Thoracic aorta (tissue), 2 donors: ENCODE measurements around the gene BRSK1. TPM values are rescaled to one million over a fixed set of nuclear protein-coding genes. Genes with fewer than 3 reads are reported as not detected.
A peak's percentile ranks its signal among the peaks of the same experiment; 100 is the strongest.

Experiments
- ATAC-seq: fragments of 150-250 bp; one replicate; pipeline ENCODE4 v1.8.0; 2017; ENCODE audit warnings: low read depth; ENCODE audit not compliant: insufficient number of reproducible peaks, low FRiP score
- DNase-seq: peaks from one replicate; pipeline ENCODE4 v3.0.0-alpha.2; 2020; ENCODE audit warnings: low spot score
- H3K27ac ChIP-seq, 2 donors: fragments of 200-600 bp; sonication (generic); 1 replicate in 1 of 2; 2 replicates in 1 of 2; pipeline ENCODE4 v1.5.1; 2016; ENCODE audit warnings: mild to moderate bottlenecking in 2 of 2, moderate library complexity in 2 of 2
- H3K27me3 ChIP-seq: fragments of 200-600 bp; sonication (generic); replicated peaks from 2 replicates; pipeline ENCODE4 v1.6.0; 2016; ENCODE audit warnings: mild to moderate bottlenecking; ENCODE audit not compliant: insufficient read depth
- H3K36me3 ChIP-seq: fragments of 200-600 bp; sonication (generic); one replicate; pipeline ENCODE4 v1.5.1; 2016
- H3K4me1 ChIP-seq, 2 donors: fragments of 200-600 bp; sonication (generic); 1 replicate in 1 of 2; 2 replicates in 1 of 2; pipeline versions ENCODE4 v1.5.1 to v1.6.0; 2016; ENCODE audit warnings: low read depth in 2 of 2, mild to moderate bottlenecking in 1 of 2; ENCODE audit not compliant: control insufficient read depth in 1 of 2
- H3K4me3 ChIP-seq: fragments of 200-600 bp; sonication (generic); 2 replicates; pipeline ENCODE4 v1.5.1; 2016; ENCODE audit warnings: mild to moderate bottlenecking
- H3K9me3 ChIP-seq: fragments of 200-600 bp; sonication (generic); 2 replicates; pipeline ENCODE4 v1.5.1; 2016
- total RNA-seq, 2 donors: library from RNA; depleted of rRNA; stranded (reverse); fragments of >200 nt; gene quantifications; one replicate each; pipeline versions ENCODE4 v1.1.0 to v1.2.3, GENCODE V29; 2016
- TF ChIP-seq, protein P1 (sequence below): fragments of 200-600 bp; sonication (generic); IDR thresholded peaks from one replicate; pipeline ENCODE4 v1.5.1; 2019; ENCODE audit warnings: antibody characterized with exemption

BRSK1 gene
- total RNA-seq, 2 donors from 2014 or later = 10.8 to 16.7 TPM

DNA sequence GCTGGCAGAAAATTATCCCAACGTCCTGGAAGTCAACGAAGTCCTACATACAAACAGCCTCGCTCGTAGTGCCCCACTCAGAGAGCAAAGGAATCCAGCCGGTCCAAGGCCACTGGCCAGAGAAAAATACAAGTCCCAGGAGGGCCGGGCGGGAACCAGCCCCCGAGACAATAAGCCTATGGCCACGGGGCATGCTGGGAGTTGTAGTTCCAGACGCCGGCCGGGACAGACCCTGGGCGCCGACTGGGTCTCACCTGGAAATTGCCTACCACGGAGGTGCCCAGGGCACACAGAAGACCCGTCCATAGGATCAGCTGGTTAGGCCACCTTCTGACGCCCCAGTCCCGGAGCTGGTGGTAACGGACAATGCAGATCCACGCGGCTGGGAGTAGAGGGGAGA, 36.0 kb downstream of the BRSK1 start:
- TF ChIP-seq, protein P1, sequence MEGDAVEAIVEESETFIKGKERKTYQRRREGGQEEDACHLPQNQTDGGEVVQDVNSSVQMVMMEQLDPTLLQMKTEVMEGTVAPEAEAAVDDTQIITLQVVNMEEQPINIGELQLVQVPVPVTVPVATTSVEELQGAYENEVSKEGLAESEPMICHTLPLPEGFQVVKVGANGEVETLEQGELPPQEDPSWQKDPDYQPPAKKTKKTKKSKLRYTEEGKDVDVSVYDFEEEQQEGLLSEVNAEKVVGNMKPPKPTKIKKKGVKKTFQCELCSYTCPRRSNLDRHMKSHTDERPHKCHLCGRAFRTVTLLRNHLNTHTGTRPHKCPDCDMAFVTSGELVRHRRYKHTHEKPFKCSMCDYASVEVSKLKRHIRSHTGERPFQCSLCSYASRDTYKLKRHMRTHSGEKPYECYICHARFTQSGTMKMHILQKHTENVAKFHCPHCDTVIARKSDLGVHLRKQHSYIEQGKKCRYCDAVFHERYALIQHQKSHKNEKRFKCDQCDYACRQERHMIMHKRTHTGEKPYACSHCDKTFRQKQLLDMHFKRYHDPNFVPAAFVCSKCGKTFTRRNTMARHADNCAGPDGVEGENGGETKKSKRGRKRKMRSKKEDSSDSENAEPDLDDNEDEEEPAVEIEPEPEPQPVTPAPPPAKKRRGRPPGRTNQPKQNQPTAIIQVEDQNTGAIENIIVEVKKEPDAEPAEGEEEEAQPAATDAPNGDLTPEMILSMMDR = no peak
- H3K9me3 ChIP-seq = no peaks in the 10 kb centered on the region
- ATAC-seq (no peak), DNase-seq (no peak)
- H3K27me3 ChIP-seq = no peaks in the 10 kb centered on the region
- no peak overlapping the region for H3K4me3 ChIP-seq
- no peaks in the 10 kb centered on the region for H3K36me3 ChIP-seq
- H3K4me1 ChIP-seq = no peaks in the 10 kb centered on the region
- no peak overlapping the region for H3K27ac ChIP-seq

DNA sequence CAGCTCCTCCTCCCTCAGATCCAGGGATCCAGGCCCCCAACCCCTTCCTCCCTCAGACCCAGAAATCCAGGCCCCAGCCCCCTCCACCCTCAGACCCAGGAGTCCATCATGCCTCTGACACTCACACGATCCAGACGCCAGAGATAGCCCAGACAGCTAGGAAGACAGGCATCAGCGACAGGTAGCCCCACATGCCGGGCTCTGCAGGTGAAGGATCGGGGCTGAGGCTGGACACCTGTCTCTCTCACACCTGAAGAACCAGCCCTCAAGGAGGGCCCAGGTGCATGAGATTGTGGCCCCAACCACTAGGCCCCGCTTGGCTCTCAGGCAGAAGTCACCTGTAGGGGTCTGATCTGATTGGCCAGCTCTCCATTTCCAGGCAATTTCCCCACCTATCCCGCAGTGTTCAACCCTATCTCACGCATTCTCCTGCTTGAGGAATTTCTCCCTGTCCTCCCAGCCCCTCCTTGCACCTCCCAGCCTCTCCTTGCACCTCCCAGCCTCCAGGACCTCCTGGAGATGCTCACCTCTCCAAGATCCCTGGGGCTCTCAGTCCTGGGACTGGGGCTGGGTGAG, 37.1 kb downstream of the BRSK1 start:
- ATAC-seq = no peak
- TF ChIP-seq, protein P1 = no peak
- no peaks in the 10 kb centered on the region for H3K36me3 ChIP-seq

DNA sequence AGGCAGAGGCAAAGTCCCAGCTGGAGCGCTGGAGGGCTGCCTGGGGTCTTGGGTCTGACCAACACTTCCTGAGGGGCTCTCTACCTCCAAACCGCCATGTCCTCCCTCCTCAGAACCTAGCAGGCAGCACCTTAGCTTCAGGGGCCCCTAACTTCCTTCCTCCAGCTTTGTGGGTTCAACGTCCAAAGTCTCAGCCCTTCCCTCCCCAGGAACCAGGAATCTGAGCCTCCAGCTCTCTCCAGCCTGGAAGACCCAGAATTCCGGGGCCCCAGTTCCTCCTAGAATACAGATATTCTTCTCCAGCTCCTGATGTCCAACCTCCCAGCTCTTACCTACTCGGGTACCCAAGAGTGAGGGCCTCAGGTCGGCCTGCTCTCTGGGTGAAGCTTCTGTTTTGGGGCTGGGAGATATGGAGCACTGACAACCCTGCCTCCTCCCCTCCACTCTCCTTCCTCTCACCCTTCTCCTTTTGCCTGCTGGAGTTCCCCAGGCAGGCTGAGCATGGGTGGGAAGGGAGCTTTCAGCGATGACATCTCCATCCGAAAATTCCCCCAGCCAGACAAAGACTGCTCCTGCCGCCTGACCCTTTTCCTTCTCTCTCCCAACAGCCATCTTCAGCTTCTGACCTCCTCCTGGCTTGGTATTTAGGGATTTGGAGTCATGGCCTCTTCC, 37.8 kb downstream of the BRSK1 start:
- Histone ChIP-seq H3K27me3 (no peaks in the 10 kb centered on the region), H3K4me3 (no peak overlapping the region), H3K9me3 (no peaks in the 10 kb centered on the region), H3K27ac (no peak overlapping the region), H3K36me3 (no peaks in the 10 kb centered on the region), H3K4me1 (no peaks in the 10 kb centered on the region)
- ATAC-seq (no peak), DNase-seq (no peak)
- TF ChIP-seq, protein P1 = no peak

More for the DNA sequence above, 37.1 kb downstream of the BRSK1 start:
- Histone ChIP-seq H3K27ac (no peak overlapping the region), H3K9me3 (no peaks in the 10 kb centered on the region), H3K27me3 (no peaks in the 10 kb centered on the region), H3K4me1 (no peaks in the 10 kb centered on the region), H3K4me3 (no peak overlapping the region)
- no peak for DNase-seq

DNA sequence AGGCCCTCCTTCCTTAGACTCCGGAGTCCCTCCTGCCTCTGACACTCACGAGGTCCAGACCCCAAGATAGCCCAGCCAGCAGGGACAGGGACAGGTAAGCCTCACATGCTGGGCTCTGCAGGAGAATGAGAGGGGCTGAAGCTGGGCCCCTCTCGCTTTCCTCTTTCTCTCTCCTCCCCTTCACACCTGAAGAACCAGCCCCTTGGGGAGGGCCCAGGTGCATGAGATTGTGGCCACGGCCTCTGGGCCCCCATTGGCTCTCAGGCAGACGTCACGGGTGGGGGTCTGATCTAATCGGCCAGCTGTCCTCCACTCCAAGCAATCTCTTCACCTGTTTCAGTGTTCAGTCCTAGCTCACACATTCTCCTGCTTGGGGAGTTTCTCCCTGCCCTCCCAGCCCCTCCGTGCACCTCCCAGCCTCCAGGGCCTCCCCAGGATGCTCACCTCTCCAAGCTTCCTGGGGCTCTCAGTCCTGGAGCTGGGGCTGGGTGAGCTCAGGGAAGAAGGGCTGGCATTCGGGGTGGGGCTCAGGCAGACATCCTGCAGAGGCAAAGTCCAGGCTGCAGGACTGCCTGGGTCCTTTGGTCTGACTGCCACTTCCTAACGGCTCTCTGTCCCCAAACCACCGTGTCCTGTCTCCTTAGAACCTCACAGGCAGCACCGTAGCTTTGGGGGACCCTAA, 38.5 kb downstream of the BRSK1 start:
- TF ChIP-seq, protein P1 = no peak
- no peak overlapping the region for H3K4me3 ChIP-seq
- H3K27me3 ChIP-seq = no peaks in the 10 kb centered on the region

DNA sequence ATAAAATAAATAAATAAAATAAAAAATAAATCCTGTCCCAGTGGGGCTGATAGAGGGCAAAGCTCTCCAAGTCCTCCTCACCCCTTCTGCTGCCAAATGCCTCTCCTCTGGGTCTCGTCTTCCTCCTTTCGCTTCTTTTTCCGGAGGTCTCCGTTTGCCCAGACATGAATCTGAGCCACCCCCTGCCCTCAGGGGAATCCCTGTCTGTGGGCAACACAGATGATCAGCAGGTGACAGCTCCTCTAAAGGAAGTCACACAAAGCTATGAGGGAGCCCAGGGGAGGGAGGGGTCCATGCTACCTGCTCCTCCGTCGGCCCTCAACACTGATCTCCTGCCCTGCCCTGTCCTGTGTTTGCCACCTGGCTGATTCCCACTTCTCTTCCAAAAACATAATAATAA, 40.9 kb downstream of the BRSK1 start:
- peaks cover 0 to 3% of the 10 kb centered on the region in 2 donors for H3K4me1 ChIP-seq
- ATAC-seq = no peak
- peak overlapping the region; percentile 32 for H3K4me3 ChIP-seq
- no peaks in the 10 kb centered on the region for H3K27me3 ChIP-seq
- DNase-seq = no peak
- H3K9me3 ChIP-seq = no peaks in the 10 kb centered on the region
- TF ChIP-seq, protein P1 = no peak
- peak overlapping the region in 1 of 2 donors; percentile 12 for H3K27ac ChIP-seq
- no peaks in the 10 kb centered on the region for H3K36me3 ChIP-seq

More for the DNA sequence above, 38.5 kb downstream of the BRSK1 start:
- H3K36me3 ChIP-seq = no peaks in the 10 kb centered on the region
- no peak overlapping the region for H3K27ac ChIP-seq
- no peaks in the 10 kb centered on the region for H3K4me1 ChIP-seq
- ATAC-seq (no peak), DNase-seq (no peak)
- no peaks in the 10 kb centered on the region for H3K9me3 ChIP-seq
